MM.1S (cell line): ENCODE data around the gene ADAP1.

Source experiments
- DNase-seq: peaks from one replicate; pipeline ENCODE4 v3.0.0-alpha.2; 2015
- H2AFZ ChIP-seq: fragments of 300-600 bp; sonication (generic); 2 replicates; pipeline ENCODE4 v1.6.0; 2016; ENCODE audit warnings: antibody characterized with exemption, low read length
- H3F3A ChIP-seq: fragments of 300-600 bp; sonication (generic); 2 replicates; pipeline ENCODE4 v1.6.1; 2016; ENCODE audit warnings: mild to moderate bottlenecking, antibody characterized with exemption, low read length, moderate library complexity, mixed read lengths; ENCODE audit not compliant: insufficient read depth
- H3K27ac ChIP-seq: fragments of 300-600 bp; sonication (generic); 2 replicates; pipeline ENCODE4 v1.5.1; 2016; ENCODE audit warnings: mild to moderate bottlenecking, low read length
- H3K27me3 ChIP-seq: fragments of 300-600 bp; sonication (generic); replicated peaks from 2 replicates; pipeline ENCODE4 v1.6.0; 2016; ENCODE audit warnings: low read length; ENCODE audit not compliant: insufficient read depth
- H3K36me3 ChIP-seq: fragments of 300-600 bp; sonication (generic); replicated peaks from 2 replicates; pipeline ENCODE4 v1.6.1; 2016; ENCODE audit warnings: mild to moderate bottlenecking, low read length, mixed read lengths; ENCODE audit not compliant: insufficient read depth
- H3K4me1 ChIP-seq: fragments of 300-600 bp; sonication (generic); 2 replicates; pipeline ENCODE4 v1.6.1; 2016; ENCODE audit warnings: low read length, mixed read lengths
- H3K4me2 ChIP-seq: fragments of 300-600 bp; sonication (generic); 2 replicates; pipeline ENCODE4 v1.6.0; 2016; ENCODE audit warnings: low read depth, low read length
- H3K4me3 ChIP-seq: fragments of 300-600 bp; sonication (generic); 2 replicates; pipeline ENCODE4 v1.5.1; 2016; ENCODE audit warnings: low read length, mixed read lengths
- H3K79me2 ChIP-seq: fragments of 300-600 bp; sonication (generic); 2 replicates; pipeline ENCODE4 v1.6.1; 2016; ENCODE audit warnings: mixed run types, low read length, mixed read lengths
- H3K9ac ChIP-seq: fragments of 300-600 bp; sonication (generic); 2 replicates; pipeline ENCODE4 v1.6.1; 2016; ENCODE audit warnings: low read length, mixed read lengths
- H3K9me2 ChIP-seq: fragments of 300-600 bp; sonication (generic); replicated peaks from 2 replicates; pipeline ENCODE4 v1.6.1; 2016; ENCODE audit warnings: mild to moderate bottlenecking, low read length, mixed read lengths; ENCODE audit not compliant: insufficient read depth
- H3K9me3 ChIP-seq: fragments of 300-600 bp; sonication (generic); replicated peaks from 2 replicates; pipeline ENCODE4 v1.6.1; 2016; ENCODE audit warnings: mild to moderate bottlenecking, low read length, mixed read lengths; ENCODE audit not compliant: insufficient read depth
- H4K20me1 ChIP-seq: fragments of 300-600 bp; sonication (generic); 2 replicates; pipeline ENCODE4 v1.6.1; 2016; ENCODE audit warnings: mild to moderate bottlenecking, low read length, moderate library complexity, mixed read lengths; ENCODE audit not compliant: insufficient read depth
- EZH2 ChIP-seq: fragments of 300-600 bp; sonication (generic); optimal IDR thresholded peaks from 2 replicates; pipeline ENCODE3; 2017; ENCODE audit warnings: low read depth, mild to moderate bottlenecking, antibody characterized with exemption, low read length, mixed read lengths
- EZH2phosphoT487 ChIP-seq: fragments of 300-600 bp; sonication (generic); IDR thresholded peaks from 2 replicates; pipeline ENCODE4 v1.6.1; 2018; ENCODE audit warnings: antibody characterized with exemption, low read length
- TF ChIP-seq, protein P1 (sequence below): fragments of 300-600 bp; sonication (generic); IDR thresholded peaks from 2 replicates; pipeline ENCODE4 v1.5.1; 2016; ENCODE audit warnings: antibody characterized with exemption, low read length, mixed read lengths

ADAP1 gene

DNA sequence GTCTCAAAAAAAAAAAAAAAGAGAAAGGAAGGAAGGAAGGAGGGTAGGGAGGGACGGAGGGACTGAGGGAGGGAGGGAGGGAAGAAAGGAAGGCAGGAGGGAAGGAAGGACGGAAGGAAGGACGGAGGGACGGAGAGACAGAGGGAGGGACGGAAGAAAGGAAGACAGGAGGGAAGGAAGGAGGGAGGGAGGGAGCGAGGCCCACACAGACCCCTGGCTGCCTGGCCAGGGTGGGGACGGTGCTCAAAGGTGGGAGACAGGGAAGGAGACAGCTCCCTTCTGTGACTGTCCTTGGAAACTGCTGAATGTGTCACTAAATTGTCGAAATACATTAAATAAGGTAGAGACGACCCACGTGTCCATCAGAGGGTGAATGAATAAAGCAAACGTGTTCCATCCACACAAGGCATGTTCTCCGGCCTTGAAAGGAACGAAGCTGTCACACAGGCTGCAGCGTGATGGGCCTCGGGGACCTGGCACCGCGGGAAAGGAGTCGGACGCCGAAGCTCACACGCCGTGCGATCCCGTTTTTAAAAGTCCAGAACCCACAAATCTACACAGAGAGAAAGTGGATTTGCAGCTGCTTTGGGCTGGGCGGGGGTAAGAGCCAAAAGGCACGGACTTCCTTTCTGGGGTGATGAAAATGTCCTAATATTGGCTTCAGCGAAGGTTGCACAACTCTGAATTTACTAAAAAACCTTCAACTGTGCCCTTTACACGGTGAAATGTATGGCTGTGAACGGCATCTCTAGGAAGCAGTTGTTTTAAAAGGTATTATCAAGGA lies 23.3 kb downstream of the ADAP1 start:
- Histone ChIP-seq H4K20me1 (no peaks in the 10 kb centered on the region), H3K9me2 (no peaks in the 10 kb centered on the region), H2AFZ (no peak overlapping the region), H3K4me2 (no peak overlapping the region), H3F3A (no peaks in the 10 kb centered on the region), H3K79me2 (no peaks in the 10 kb centered on the region), H3K27ac (no peak overlapping the region), H3K4me3 (no peak overlapping the region), H3K9ac (no peak overlapping the region), H3K4me1 (no peaks in the 10 kb centered on the region), H3K9me3 (no peaks in the 10 kb centered on the region), H3K36me3 (no peaks in the 10 kb centered on the region), H3K27me3 (peaks cover 65% of the 10 kb centered on the region)
- TF ChIP-seq EZH2phosphoT487 (no peak), EZH2 (no peak)
- TF ChIP-seq, protein P1, sequence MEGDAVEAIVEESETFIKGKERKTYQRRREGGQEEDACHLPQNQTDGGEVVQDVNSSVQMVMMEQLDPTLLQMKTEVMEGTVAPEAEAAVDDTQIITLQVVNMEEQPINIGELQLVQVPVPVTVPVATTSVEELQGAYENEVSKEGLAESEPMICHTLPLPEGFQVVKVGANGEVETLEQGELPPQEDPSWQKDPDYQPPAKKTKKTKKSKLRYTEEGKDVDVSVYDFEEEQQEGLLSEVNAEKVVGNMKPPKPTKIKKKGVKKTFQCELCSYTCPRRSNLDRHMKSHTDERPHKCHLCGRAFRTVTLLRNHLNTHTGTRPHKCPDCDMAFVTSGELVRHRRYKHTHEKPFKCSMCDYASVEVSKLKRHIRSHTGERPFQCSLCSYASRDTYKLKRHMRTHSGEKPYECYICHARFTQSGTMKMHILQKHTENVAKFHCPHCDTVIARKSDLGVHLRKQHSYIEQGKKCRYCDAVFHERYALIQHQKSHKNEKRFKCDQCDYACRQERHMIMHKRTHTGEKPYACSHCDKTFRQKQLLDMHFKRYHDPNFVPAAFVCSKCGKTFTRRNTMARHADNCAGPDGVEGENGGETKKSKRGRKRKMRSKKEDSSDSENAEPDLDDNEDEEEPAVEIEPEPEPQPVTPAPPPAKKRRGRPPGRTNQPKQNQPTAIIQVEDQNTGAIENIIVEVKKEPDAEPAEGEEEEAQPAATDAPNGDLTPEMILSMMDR = no peak
- DNase-seq = no peak

DNA sequence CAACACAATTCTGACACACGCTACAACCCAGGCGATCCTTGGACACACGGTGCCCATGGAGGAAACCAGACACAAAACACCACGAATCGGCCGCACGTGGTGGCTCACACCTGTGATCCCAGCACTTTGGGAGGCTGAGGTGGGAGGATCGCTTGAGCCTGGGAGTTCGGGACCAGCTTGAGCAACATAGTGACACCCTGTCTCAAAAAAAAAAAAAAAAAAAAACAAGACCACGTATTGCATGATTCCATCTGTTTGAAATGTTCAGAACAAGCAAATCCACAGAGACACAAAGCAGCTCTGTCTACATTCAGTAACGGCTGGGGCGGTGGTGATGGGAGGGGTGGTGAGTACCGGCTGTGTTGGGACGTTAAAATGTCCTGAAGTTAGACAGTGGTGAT lies 25.2 kb downstream of the ADAP1 start:
- peaks cover 81% of the 10 kb centered on the region for H3K27me3 ChIP-seq
- no peak overlapping the region for H3K4me3 ChIP-seq
- no peaks in the 10 kb centered on the region for H3K36me3 ChIP-seq
- no peaks in the 10 kb centered on the region for H3K79me2 ChIP-seq
- no peaks in the 10 kb centered on the region for H4K20me1 ChIP-seq
- no peak overlapping the region for H3K4me2 ChIP-seq
- H3F3A ChIP-seq = no peaks in the 10 kb centered on the region
- TF ChIP-seq, protein P1 = no peak
- TF ChIP-seq EZH2 (no peak), EZH2phosphoT487 (no peak)
- H2AFZ ChIP-seq = no peak overlapping the region
- H3K9ac ChIP-seq = no peak overlapping the region
- no peak overlapping the region for H3K27ac ChIP-seq
- no peaks in the 10 kb centered on the region for H3K9me2 ChIP-seq
- no peaks in the 10 kb centered on the region for H3K9me3 ChIP-seq
- no peak for DNase-seq
- peaks cover 7% of the 10 kb centered on the region; the same call in 1 of the 2 replicates for H3K4me1 ChIP-seq

DNA sequence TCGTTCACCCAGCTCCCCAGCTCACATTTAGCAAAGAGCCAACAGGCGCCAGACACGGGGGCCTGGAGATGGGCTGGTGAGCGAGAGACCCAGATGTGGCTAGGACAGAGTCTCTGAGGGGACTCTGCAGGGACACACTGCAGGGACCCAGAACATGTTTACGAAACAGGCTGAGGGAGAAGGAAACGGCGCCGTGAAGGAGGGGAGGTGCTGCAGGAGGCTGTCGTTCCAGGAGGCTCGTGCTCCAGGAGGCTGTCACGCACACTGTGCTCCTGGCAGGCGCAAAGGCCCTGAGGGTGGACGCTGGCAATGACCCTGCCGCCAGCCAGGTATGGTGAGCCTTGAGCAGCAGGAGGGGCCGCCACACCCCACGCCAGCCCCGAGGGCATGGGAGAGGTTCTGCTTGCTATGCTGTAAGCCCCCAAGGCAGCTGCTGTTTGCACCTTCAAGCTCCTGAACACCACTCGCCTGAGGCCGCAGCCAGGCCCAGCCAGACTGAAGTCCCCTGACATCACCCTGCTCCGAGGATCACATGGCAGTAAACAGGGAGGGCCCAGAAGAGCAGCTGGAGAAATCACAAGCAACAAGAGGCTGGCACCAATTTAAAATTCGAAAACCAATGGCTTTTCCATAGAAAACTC lies 27.3 kb downstream of the ADAP1 start:
- H3K9ac ChIP-seq = no peak overlapping the region
- no peaks in the 10 kb centered on the region for H3K9me2 ChIP-seq
- no peaks in the 10 kb centered on the region for H3K79me2 ChIP-seq
- H2AFZ ChIP-seq = no peak overlapping the region
- no peak overlapping the region for H3K4me2 ChIP-seq
- peaks cover 5% of the 10 kb centered on the region; the same call in 1 of the 2 replicates for H3F3A ChIP-seq
- no peaks in the 10 kb centered on the region for H3K36me3 ChIP-seq
- H3K27me3 ChIP-seq = peaks cover 77% of the 10 kb centered on the region
- no peaks in the 10 kb centered on the region for H3K9me3 ChIP-seq
- H4K20me1 ChIP-seq = no peaks in the 10 kb centered on the region
- TF ChIP-seq EZH2phosphoT487 (no peak), EZH2 (no peak)
- TF ChIP-seq, protein P1 = no peak
- DNase-seq = no peak
- peaks cover 19% of the 10 kb centered on the region for H3K4me1 ChIP-seq
- H3K4me3 ChIP-seq = no peak overlapping the region
- H3K27ac ChIP-seq = no peak overlapping the region
